HUDEP-2 (cell line): ENCODE data around the gene FUT2.
A peak's percentile ranks its signal among the peaks of the same experiment; 100 is the strongest.
"Not testable (repeated sequence)": the region's sequence is repeated elsewhere in the genome, so short reads cannot be mapped to it uniquely, and the experiment has no call there.

Experiments used
- DNase-seq, 76 experiments: peaks; one replicate each; lab custom pipeline; 2025; ENCODE audit not compliant: unreplicated experiment in 76 of 76; lab: John Stamatoyannopoulos, UW

The FUT2 gene

DNA sequence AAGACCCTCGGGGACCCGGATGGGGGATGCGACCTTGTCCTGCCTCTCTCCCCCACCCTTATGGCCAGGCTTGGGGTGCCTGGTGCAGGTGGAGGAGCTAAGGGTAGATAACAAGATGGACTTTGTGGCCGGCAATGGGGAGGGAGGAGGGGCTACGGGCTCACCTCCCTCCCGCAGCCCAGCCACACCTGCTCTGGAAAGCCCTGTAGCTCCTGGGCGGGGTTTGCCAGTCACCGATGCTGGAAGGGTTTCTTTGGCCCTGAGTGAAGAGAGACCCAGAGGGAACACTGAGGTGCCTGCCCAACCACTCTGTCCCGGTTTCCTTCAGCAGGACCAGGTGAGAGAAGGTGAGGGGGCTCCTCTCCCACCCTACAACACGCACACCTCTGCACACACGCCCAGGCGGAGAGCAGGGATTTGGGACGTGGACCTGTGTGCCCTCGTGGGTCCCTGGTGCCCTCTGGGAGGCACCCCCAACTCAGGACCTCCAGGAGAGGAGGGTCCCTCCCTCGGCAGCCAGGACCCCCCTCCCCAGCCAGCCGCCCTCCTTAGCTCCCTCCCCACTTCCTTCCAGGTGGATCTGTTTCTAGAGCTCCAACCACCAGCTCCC lies at the start of gene FUT2:
FUT2 (plus strand) TSS at position 229 of the 610 bp plus-strand sequence. CDS start 6,986 bp downstream, outside the sequence.
- DNase-seq: no peak

DNA sequence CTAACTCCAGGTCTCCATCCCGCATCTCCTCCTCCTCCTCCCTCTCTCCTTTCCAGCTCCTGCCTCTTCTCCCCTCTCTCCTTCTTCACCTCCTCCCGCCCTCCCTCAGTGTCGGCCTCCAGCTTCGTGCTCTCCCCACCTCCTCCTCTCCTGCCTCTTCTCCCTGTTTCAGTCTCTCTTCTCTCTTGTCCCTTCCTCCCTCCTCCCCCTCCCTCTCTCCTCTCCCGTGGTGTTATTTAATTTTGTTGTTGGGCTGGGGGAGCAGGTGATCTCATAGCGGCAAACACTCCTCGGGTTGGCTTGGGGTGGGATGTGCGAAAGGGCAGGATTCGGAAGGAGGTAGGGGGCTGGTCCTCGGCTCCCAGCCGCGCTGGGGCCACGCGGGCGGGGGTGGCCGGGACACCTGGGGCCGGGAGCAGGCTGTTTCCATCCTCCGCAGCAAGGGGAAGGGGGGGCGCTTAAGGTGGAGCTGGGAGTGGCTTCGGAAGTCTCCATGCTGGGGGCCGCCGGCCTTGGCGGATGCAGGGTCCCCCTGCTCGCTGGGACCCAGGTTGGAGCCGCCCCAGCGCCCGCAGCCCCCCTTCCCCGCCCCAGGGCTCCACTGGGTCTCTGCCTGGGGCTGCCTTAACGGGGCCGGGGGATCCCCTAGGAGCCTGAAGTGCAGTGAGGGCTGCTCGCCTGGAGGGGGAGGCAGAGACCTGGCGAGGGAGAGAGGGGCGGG lies 49.6 kb upstream of the FUT2 start, which contains the start of gene CA11:
CA11 (minus strand) TSS at position 187 of the 721 bp plus-strand sequence. CDS start 555 bp downstream, outside the sequence.
- DNase-seq: peak in 67 of 76 experiments; percentile 46 to 96 (median 85)

DNA sequence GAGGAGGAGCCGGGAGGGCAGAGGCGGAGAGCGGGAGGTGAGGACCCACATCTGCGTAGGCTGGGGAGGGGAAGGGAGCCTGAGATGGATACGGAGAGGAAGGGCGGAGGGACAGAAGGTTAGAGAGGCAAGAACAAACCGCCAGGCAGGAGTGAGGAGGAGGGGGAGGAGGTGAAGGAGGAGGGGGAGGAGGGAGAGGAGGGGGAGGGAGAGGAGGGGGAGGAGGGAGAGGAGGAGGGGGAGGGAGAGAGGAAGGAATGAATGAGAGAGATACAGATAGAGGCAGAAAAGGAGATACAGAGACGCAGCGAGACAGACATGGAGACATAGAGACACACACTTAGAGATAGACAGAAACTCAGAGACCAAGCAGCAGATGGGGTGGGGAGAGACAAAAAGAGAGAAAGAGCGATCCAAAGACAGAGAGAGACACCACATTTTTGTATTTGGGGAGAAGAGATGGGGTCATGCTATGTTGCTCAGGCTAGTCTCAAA lies 49.0 kb upstream of the FUT2 start:
- peak in 5 of 76 experiments; percentile 48 to 93 (median 81) for DNase-seq

DNA sequence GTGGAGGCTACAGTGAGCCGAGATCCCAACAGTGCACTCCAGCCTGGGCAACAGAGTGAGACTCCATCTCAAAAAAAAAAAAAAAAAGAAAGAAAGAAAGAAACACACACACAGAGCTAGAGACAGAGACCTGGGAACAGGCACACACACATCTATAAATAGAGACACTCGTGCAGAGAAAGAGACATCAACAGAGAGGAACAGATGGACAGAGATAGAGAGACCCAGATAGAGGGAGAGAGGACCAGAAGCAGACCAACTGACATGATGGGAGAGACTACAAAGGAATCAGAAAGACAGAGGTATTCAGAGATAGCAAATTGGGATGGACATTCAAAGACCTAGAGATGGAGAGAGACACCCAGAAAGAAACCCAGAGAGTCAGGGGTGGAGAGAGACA lies 47.6 kb upstream of the FUT2 start:
- no peak for DNase-seq

DNA sequence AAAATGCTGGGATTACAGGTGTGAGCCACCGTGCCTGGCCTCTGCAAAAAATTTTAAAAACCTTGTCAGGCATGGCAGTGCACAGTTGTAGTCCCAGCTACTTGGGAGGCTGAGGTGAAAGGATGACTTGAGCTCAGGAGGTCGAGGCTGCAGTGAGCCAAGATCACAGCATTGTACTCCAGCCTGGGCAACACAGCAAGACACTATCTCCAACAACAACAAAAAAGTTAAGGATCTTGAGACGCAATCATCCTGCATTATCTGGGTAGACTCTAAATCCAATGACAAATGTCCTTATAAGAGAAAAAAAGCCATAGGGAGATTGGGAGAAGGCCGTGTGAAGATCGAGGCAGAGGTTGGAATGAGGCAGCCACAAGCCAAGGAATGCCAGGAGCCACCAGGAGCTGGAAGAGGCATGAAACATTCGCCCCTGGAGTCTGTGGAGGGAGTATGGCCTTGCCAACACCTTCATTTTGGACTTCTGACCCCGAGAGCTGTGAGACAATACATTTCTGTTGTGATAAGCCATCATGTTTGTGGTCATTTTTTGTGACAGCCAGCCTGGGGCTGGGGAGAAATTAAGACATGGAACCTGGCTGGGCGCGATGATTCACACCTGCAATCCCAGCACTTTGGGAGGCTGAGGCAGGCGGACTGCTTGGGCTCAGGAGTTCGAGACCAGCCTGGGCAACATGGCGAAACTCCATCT lies 44.6 kb upstream of the FUT2 start:
- no peak for DNase-seq

DNA sequence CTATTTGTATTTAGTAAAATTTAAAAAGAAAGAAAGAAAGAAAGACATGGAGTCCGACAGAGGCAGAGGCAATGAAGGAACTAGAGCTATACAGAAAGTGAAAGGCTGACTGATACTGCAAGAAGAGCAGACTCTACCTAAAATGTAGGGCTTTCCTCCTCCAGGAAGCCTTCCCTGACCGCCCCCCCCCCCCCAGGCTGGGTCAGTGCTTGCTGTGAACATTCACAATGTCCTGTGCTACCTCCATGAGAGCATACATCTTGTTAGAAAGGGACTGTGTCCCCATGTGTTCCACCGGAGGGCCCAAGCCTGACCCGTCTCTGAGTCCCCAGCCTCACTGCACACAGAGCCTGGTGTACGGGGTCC lies 44.1 kb upstream of the FUT2 start:
- no peak for DNase-seq

DNA sequence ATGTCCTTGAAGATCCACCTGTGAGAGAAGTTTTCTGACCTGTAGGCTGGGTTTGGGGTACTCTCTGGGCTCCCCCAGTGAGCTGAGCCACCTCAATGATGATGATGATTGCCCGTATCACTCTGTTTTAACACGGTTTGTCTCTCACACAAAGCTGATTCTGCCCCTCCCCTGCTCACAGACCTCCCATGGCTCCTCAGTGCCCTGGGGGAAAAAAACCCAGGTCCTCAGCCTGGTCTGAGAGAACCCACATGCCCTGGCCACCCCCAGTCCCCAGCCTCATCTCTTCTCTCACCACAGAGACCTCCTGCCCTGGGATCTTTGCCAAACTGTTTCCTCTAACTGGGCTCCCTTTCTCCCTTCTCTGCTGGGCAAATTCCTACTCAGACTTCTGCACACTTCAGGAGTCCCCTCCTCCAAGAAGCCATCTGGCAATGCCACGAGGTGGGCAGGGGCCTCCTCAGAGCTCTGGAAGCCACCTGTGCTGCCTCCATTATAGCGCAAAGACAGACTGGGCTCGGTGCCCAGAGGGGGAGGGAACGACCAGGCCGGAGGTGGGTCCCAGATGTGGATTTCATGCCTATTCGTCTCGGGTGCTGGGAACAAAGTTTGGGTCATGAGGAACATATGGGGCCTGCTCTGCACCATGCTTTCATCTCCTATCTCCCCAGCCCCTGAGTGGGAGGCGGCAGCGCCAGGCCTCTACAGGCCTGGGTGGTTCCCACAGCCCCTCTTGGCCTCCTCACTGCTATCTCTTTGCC lies 41.3 kb upstream of the FUT2 start:
- peak in 58 of 76 experiments; percentile 16 to 76 (median 54) for DNase-seq

DNA sequence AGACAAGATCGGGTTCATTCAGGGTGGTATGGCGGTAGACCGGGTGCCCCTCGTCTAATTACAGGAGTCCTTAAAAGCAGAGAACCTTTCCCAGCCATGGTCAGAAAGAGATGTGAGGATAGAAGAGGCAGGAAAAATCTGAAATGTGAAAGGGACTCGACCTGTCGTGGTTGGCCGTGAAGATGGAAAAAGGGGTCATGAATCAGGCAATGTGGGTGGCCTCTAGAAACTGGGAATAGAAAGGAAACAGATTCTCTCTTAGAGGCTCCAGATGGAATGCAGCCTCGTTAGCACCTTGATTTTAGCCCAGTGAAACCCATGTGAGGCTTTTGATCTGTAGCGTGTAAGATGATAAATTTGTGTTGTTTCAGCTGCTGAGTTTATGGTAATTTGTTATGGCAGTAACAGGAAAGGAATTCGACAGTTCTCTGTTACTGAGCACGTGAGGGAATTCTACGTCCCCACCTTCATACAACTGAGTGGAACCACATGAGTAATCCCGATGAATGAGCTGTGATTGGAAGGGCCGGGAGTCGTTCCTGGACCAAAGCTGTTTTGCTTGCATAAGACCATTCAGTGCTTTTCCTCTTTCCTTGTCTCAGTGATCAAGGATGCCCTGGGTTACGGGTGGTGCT lies 38.8 kb upstream of the FUT2 start:
- no peak for DNase-seq

DNA sequence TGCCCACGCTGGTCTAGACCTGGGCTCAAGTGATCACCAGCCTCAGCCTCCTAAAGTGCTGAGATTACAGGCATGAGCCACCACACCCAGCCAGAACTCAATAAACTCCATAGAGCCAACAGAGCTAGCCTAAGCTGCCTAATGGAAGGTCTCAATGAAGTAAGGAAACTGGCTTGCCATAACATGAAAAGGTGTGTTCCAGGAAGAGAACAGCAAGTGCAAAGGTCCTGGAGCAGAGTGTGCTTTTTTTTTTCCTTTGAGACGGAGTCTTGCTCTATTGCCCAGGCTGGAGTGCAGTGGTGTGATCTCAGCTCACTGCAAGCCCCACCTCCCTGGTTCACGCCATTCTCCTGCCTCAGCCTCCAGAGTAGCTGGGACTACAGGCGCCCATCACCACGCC lies 37.9 kb upstream of the FUT2 start:
- DNase-seq: not testable (repeated sequence)

DNA sequence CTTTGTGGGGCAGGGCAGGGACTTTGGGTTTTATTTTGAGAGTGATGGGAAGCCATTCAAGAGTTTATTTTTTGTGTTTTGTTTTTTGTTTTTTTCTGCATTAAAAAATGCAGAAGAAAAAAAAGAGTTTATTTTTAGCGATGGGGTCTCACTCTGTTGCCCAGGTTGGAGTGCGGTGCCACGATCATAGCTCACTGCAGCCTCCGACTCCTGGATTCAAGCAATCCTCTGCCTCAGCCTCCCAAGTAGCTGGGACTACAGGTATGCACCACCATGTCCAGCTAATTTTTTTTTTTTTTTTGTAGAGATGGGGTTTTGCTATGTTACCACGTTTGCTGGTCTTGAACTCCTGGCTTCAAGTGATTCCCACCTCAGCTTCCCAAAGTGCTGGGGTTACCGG lies 37.3 kb upstream of the FUT2 start:
- no peak for DNase-seq

DNA sequence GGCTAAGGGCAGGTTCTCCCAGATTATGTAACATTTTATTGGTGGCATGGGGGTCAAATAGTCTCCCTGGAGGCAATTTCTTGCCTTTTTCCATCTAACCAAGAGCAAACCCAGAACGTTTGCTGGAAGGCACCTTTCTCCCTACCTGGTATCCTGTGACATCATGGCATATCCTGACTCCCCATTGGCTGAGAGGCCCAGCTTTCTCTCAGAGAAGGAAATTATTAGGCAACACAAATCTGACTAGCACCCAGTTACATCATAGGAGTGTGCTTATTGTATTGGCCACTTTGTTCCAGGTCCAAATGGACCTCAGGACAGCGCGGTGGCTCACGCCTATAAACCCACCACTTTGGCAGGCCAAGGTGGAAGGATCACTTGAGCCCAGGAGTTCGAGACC lies 36.0 kb upstream of the FUT2 start:
- DNase-seq: no peak

DNA sequence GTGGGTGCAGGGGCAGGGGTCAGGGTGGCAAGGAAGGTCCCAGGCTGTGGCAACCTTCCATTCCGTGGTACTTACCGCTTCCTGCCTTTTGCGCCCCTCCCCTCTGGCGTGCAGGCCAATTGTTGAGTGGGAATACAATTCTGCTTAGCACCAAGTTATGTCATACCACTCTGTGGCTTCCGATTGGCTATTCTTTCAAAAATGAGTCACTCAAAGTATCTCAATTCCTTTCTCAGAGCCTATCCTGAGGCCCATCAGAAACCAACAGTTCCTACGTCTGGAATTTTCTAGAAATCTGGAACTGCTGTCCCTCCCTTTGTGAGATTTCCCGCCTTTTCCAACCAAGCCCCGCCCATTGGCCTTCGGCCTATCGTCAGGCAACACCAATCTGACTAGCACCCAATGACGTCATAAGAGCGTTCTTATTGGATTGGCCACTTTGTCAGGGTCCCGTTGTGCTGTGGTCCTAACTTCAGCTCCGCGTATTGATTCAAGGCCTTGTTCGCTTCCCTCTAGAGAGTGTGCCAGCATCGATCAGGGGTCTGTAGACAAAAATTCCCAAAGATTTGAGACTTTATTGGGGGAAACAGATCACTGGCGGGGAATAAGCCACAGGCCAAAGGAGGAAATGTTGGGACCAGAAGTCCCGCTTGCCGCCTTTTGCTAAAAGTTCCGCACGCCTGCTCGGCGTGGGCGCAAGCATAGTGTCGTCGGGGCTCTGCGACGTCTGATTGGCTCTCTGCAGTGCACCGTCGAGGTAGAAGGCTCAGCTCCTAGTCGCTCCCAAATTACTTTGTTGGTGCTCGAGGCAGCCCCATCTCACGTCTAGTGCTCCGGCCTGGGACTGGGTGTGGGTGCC lies 34.7 kb upstream of the FUT2 start:
- peak in 72 of 76 experiments; percentile 72 to 99 (median 90) for DNase-seq

DNA sequence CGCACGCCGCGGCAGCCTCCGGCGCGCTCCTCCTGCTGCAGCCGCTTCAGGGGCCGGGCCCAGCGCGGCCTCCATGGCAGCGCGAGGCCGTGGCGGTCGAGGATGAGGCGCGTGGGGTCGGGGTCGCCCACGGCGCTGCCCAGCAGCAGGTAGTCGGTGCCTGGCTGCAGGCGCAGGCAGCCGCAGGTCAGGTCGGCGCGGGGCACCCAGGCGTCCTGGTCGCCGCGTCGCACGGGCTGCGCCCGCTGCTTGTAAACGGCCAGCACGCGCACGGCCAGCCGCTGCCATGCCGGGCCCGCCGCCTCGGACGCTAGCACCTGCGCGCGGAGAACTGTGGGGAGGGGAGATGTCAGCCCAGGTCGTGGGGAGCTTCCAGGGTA lies 34.1 kb upstream of the FUT2 start:
- DNase-seq: no peak

DNA sequence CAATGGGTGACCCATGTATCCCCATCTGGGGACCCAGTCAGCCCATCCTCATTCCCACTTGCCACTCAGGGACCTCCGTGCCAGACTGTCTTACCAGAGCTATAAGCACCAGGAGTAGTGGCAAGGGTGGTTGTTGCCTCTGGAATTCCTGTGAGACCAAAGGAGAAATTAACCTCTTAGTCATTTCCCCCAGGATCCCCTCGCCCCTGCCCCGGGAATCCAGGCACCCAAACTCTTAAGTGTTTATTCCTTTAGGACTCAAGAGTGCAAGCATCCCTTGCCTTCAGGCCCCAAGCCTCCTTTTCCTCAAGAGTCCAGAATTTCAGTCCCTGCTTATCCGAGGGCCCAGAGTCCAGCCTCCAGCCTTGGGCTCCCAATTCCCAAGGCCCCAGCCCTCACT lies 32.1 kb upstream of the FUT2 start:
- DNase-seq: no peak

DNA sequence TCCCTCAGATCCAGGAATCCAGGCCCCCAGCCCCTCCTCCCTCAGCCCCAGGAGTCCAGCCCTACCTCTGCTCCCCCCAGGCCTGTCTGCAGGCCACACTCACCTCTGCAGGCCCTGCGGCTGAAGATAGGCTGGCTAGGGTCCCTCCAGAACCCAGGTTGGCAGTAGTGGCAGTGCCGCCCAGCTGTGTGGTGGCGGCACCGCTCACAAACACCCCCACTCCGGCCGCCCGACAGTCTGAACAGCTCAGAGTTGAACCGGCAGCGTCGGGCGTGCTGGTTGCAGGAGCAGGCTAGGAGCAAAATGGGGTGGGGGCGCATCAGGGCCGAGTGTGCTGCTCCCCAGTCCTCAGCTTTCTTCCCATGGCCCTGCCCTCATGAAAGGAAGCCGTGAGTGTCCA lies 31.3 kb upstream of the FUT2 start:
- DNase-seq: no peak

DNA sequence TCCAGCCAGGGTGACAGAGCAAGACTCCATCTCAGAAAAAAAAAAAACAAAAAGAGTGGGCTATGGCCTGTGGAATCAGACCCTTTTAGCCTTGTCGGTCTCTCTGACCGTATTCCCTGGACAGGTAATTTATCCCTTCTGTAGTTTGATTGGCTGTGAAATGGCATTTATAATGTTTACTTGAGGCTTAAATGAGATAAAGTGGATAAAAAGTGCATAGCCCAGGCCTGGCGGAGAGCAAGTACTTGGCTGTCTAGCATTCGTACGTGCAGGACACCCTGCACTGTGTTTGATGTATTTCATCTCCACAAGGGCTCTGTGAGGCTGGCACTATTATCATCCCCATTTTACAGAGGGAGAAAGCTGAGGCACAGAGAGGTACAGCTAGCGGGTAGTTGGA lies 30.0 kb upstream of the FUT2 start:
- no peak for DNase-seq

DNA sequence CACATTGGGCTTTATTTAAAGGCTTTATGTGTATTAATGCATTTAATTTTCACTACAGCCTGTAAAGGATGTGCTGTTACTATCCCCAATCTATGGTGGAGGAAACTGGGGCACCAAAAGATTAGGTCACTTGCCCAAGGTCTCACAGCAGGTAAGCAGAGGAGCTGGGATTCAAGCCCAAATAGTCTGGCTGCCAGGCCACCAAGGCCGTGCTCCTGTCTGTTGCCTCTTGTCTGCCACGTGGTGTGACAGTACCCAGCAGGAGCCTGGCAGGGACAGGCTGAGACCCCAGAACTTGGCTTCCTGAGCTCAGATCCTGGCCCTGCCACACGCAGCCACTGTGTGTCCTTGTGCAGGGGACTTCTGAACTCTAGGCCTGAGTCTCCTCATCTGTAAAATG lies 27.4 kb upstream of the FUT2 start:
- no peak for DNase-seq

DNA sequence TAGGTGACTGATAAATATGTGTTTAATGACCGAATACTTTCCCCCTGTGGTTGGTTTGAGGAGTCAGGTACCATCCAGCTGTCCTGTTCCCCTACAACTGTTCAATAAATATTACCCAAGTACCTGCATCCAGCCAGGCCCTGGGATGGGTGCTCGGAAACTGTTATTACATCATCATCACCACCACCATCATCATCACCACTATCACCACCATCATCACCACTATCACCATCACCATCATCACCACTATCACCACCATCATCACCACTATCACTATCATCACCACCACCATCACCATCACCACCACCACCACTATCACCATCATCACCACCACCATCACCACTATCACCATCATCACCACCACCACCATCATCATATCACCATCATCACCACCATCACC lies 27.0 kb upstream of the FUT2 start:
- no peak for DNase-seq

DNA sequence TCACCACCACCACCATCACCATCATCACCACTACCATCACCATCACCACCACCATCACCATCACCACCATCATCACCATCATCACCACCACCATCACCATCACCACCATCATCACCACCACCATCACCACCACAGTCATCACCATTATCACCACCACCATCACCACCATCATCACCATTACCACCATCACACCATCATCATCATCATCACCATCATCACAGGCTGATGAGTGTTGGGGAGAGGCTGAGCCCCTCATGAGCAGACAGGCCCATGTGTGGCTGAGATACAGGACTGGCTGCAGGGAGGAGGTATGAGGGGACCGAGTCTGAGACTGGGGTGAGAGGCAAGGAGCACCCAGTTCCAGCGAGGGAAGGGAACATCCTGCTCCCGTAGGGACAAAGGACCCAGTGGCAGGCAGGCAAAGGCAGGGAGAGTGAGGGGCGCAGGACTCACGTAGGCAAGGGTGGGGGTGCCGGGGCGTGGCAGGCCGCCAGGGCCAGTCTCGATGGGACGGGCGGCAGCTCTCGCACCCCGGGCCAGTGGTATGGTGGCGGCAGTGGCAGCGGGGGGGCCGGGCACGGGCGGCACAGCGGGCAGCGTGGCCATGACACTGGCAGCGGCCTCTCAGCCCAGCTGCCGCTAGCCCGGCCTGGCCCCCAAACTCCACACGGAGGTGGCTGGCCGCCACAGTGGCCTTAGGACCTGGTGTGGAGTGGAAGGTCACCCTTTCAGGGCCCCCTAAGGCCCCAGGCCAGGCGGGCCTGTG lies 25.7 kb upstream of the FUT2 start:
- no peak for DNase-seq
